H1 (cell line): ENCODE data around the gene BSX. TPM values are rescaled to one million over a fixed set of nuclear protein-coding genes. Genes with fewer than 3 reads are reported as not detected.

Experiments
- CTCF ChIA-PET: fragments of 300-600 bp; sonication (Branson Sonifier 250); formaldehyde crosslinking; loops from one replicate; lab custom pipeline; 2021; ENCODE audit not compliant: partially characterized antibody; lab: Charles Lee
- POLR2A ChIA-PET: fragments of 300-600 bp; sonication (Branson Sonifier 250); formaldehyde crosslinking; loops from one replicate; lab custom pipeline; 2021; ENCODE audit warnings: inconsistent platforms; ENCODE audit not compliant: partially characterized antibody; lab: Charles Lee
- DNase-seq, 2 experiments: peaks; one replicate each; pipeline versions ENCODE4 v3.0.0 to v3.0.0-alpha.2; 2010 to 2022; ENCODE audit warnings: low spot score in 2 of 2, low read depth in 1 of 2, mixed read lengths in 1 of 2
- FAIRE-seq: peaks from 2 replicates; lab custom pipeline; 2011; peaks lifted over from hg19 to GRCh38; lab: Jason Lieb, UNC
- H2AFZ ChIP-seq: 2 replicates; pipeline ENCODE4 v1.8.1; 2012; ENCODE audit warnings: low read length, inconsistent platforms
- H2AK5ac ChIP-seq: 2 replicates; pipeline ENCODE4 v1.6.1; 2013; ENCODE audit warnings: low read depth, low read length
- H2BK120ac ChIP-seq: replicated peaks from 2 replicates; pipeline ENCODE3; 2013; ENCODE audit warnings: low read depth, low read length, inconsistent platforms
- H2BK12ac ChIP-seq: 2 replicates; pipeline ENCODE4 v1.6.1; 2013; ENCODE audit warnings: low read depth, low read length
- H2BK15ac ChIP-seq: 2 replicates; pipeline ENCODE4 v1.6.1; 2013; ENCODE audit warnings: low read length
- H2BK20ac ChIP-seq: 2 replicates; pipeline ENCODE4 v1.6.1; 2013; ENCODE audit warnings: low read length
- H2BK5ac ChIP-seq: 2 replicates; pipeline ENCODE4 v1.6.1; 2013; ENCODE audit warnings: low read depth, low read length
- H3K14ac ChIP-seq: 2 replicates; pipeline ENCODE4 v1.6.1; 2013; ENCODE audit warnings: inconsistent platforms; ENCODE audit not compliant: insufficient read length
- H3K18ac ChIP-seq: 2 replicates; pipeline ENCODE4 v1.6.1; 2013; ENCODE audit warnings: low read length; ENCODE audit errors: extremely low read depth
- H3K23ac ChIP-seq: 2 replicates; pipeline ENCODE4 v1.6.1; 2013; ENCODE audit warnings: inconsistent platforms; ENCODE audit not compliant: insufficient read length
- H3K23me2 ChIP-seq: 2 replicates; pipeline ENCODE4 v1.6.1; 2013; ENCODE audit warnings: low read depth, low read length
- H3K27ac ChIP-seq: 2 replicates; pipeline ENCODE4 v1.6.1; 2011; ENCODE audit warnings: low read depth, low read length, inconsistent platforms
- H3K27me3 ChIP-seq, 4 experiments: replicated peaks in 1 of 4; 1 replicate in 1 of 4; 2 replicates in 3 of 4; pipeline versions ENCODE4 v1.6.1 to v1.8.1; 2011 to 2013; ENCODE audit warnings: low read length in 3 of 4, mild to moderate bottlenecking in 3 of 4, inconsistent platforms in 2 of 4, mixed read lengths in 2 of 4, moderate library complexity in 1 of 4; ENCODE audit not compliant: control insufficient read depth in 3 of 4, insufficient read depth in 3 of 4; ENCODE audit errors: extremely low read depth in 1 of 4
- H3K36me3 ChIP-seq, 4 experiments: 2 replicates each; pipeline versions ENCODE4 v1.6.1 to v1.8.1; 2011 to 2013; ENCODE audit warnings: mild to moderate bottlenecking in 4 of 4, low read length in 3 of 4, moderate library complexity in 2 of 4, control low read depth in 1 of 4, inconsistent platforms in 1 of 4; ENCODE audit not compliant: insufficient read depth in 4 of 4, control insufficient read depth in 2 of 4
- H3K4ac ChIP-seq: replicated peaks from 2 replicates; pipeline ENCODE3; 2013; ENCODE audit warnings: low read length, low read depth, mixed read lengths, inconsistent platforms; ENCODE audit not compliant: insufficient read length
- H3K4me1 ChIP-seq, 4 experiments: replicated peaks in 1 of 4; 1 replicate in 1 of 4; 2 replicates in 3 of 4; pipeline versions ENCODE4 v1.6.1 to v1.8.1; 2011 to 2013; ENCODE audit warnings: low read length in 3 of 4, inconsistent platforms in 2 of 4, mixed read lengths in 1 of 4; ENCODE audit not compliant: insufficient read depth in 4 of 4, control insufficient read depth in 3 of 4
- H3K4me2 ChIP-seq, 2 experiments: 2 replicates each; pipeline versions ENCODE4 v1.6.1 to v1.8.1; 2011 to 2013; ENCODE audit warnings: low read depth in 2 of 2, low read length in 2 of 2, control low read depth in 1 of 2, inconsistent platforms in 1 of 2, mild to moderate bottlenecking in 1 of 2; ENCODE audit not compliant: insufficient read depth in 1 of 2
- H3K4me3 ChIP-seq, 4 experiments: fragments of 200-600, 300-600 bp in 1 of 4; sonication (generic), shearing (Covaris generic), sonication (Bioruptor Twin) in 1 of 4; 2 replicates each; pipeline versions ENCODE4 v1.5.1 to v1.8.1; 2011 to 2016; ENCODE audit warnings: low read length in 4 of 4, low read depth in 3 of 4, control low read depth in 2 of 4, inconsistent platforms in 2 of 4, mild to moderate bottlenecking in 2 of 4, mixed read lengths in 1 of 4, moderate library complexity in 1 of 4; ENCODE audit not compliant: insufficient read depth in 2 of 4; ENCODE audit errors: extremely low read depth in 1 of 4
- H3K56ac ChIP-seq: replicated peaks from 2 replicates; pipeline ENCODE3; 2013; ENCODE audit warnings: low read depth, mild to moderate bottlenecking, mixed read lengths, low read length, inconsistent platforms; ENCODE audit not compliant: insufficient read length
- H3K79me1 ChIP-seq: 2 replicates; pipeline ENCODE4 v1.6.1; 2013; ENCODE audit warnings: low read depth, low read length, control low read depth
- H3K79me2 ChIP-seq, 2 experiments: 2 replicates each; pipeline versions ENCODE4 v1.6.1 to v1.8.1; 2012 to 2013; ENCODE audit warnings: low read length in 2 of 2, mild to moderate bottlenecking in 2 of 2, inconsistent platforms in 1 of 2; ENCODE audit not compliant: insufficient read depth in 2 of 2, control insufficient read depth in 1 of 2
- H3K9ac ChIP-seq, 4 experiments: replicated peaks in 1 of 4; 1 replicate in 1 of 4; 2 replicates in 3 of 4; pipeline versions ENCODE4 v1.6.1 to v1.8.1; 2011 to 2013; ENCODE audit warnings: low read depth in 3 of 4, low read length in 3 of 4, control low read depth in 2 of 4, mild to moderate bottlenecking in 2 of 4, moderate library complexity in 2 of 4, inconsistent platforms in 1 of 4; ENCODE audit errors: extremely low read depth in 1 of 4
- H3K9me3 ChIP-seq, 2 experiments: 2 replicates each; pipeline versions ENCODE4 v1.6.1 to v1.8.1; 2012 to 2013; ENCODE audit warnings: mild to moderate bottlenecking in 2 of 2, moderate library complexity in 2 of 2, control low read depth in 1 of 2, inconsistent platforms in 1 of 2, low read depth in 1 of 2, low read length in 1 of 2, mixed read lengths in 1 of 2; ENCODE audit not compliant: insufficient read depth in 2 of 2
- H4K20me1 ChIP-seq, 2 experiments: replicated peaks in 1 of 2; 2 replicates each; pipeline versions ENCODE3 to v1.8.1; 2011 to 2013; ENCODE audit warnings: inconsistent platforms in 2 of 2, low read length in 2 of 2, mild to moderate bottlenecking in 1 of 2; ENCODE audit not compliant: insufficient read depth in 2 of 2, control insufficient read depth in 1 of 2
- H4K5ac ChIP-seq: 2 replicates; pipeline ENCODE4 v1.6.1; 2013; ENCODE audit warnings: low read length, low read depth, mixed read lengths, inconsistent platforms; ENCODE audit not compliant: insufficient read length
- H4K8ac ChIP-seq: 2 replicates; pipeline ENCODE4 v1.8.0; 2013; ENCODE audit warnings: mild to moderate bottlenecking, moderate library complexity, low read length, inconsistent platforms; ENCODE audit not compliant: insufficient read depth; ENCODE audit errors: extremely low read depth
- H4K91ac ChIP-seq: replicated peaks from 2 replicates; pipeline ENCODE3; 2013; ENCODE audit warnings: low read length, mixed read lengths, inconsistent platforms; ENCODE audit not compliant: insufficient read length
- ATF2 ChIP-seq: IDR thresholded peaks from 2 replicates; pipeline ENCODE4 v1.6.1; 2012; ENCODE audit warnings: low read length, inconsistent platforms
- CTCF ChIP-seq, 3 experiments: IDR thresholded peaks; 1 replicate in 2 of 3; 2 replicates in 1 of 3; pipeline versions ENCODE4 v1.5.1 to v1.6.1; 2011; ENCODE audit warnings: low read length in 3 of 3, mild to moderate bottlenecking in 3 of 3, inconsistent platforms in 2 of 3, low read depth in 1 of 3, moderate library complexity in 1 of 3; ENCODE audit not compliant: insufficient read depth in 1 of 3; ENCODE audit errors: control extremely low read depth in 1 of 3
- EP300 ChIP-seq, 2 experiments: IDR thresholded peaks; 1 replicate in 1 of 2; 2 replicates in 1 of 2; pipeline ENCODE4 v1.6.1; 2011 to 2012; ENCODE audit warnings: low read depth in 2 of 2, low read length in 2 of 2, mild to moderate bottlenecking in 2 of 2, borderline replicate concordance in 1 of 2, inconsistent platforms in 1 of 2, moderate library complexity in 1 of 2
- GABPA ChIP-seq: IDR thresholded peaks from 2 replicates; pipeline ENCODE4 v1.6.1; 2011; ENCODE audit warnings: mild to moderate bottlenecking, low read length, moderate library complexity, borderline replicate concordance; ENCODE audit not compliant: insufficient read depth
- RAD21 ChIP-seq, 2 experiments: IDR thresholded peaks in 1 of 2; conservative IDR thresholded peaks in 1 of 2; 2 replicates each; pipeline ENCODE4 v1.6.1; 2011; ENCODE audit warnings: low read depth in 2 of 2, low read length in 2 of 2, improper control_type of control experiment in 1 of 2, inconsistent platforms in 1 of 2, mild to moderate bottlenecking in 1 of 2, moderate library complexity in 1 of 2
- SIRT6 ChIP-seq: IDR thresholded peaks from one replicate; pipeline ENCODE4 v1.7.1; 2012; ENCODE audit warnings: low read length, inconsistent platforms
- SP2 ChIP-seq: IDR thresholded peaks from 2 replicates; pipeline ENCODE4 v1.6.1; 2012; ENCODE audit warnings: mild to moderate bottlenecking, low read length, inconsistent platforms
- SP4 ChIP-seq: IDR thresholded peaks from 2 replicates; pipeline ENCODE4 v1.6.1; 2012; ENCODE audit warnings: low read length, inconsistent platforms
- TEAD4 ChIP-seq: IDR thresholded peaks from 2 replicates; pipeline ENCODE4 v1.6.1; 2012; ENCODE audit warnings: low read depth, low read length, inconsistent platforms, mixed read lengths
- WGBS, 2 experiments: shearing (Covaris generic) in 1 of 2; methylation state at CpG; one replicate each; pipeline versions ENCODE4 v1.1.6 to v1.1.7; 2013 to 2015; ENCODE audit warnings: low lambda C conversion rate in 2 of 2, mixed read lengths in 2 of 2, inconsistent platforms in 1 of 2, low coverage in 1 of 2, missing lambda C conversion rate in 1 of 2; ENCODE audit not compliant: insufficient replicate concordance in 2 of 2, insufficient coverage in 1 of 2, insufficient read length in 1 of 2; ENCODE audit errors: extremely low coverage in 1 of 2, missing lambda C conversion rate in 1 of 2; 5-methylcytosine and 5-hydroxymethylcytosine counted together
- polyA plus RNA-seq, 7 experiments: library from polyadenylated mRNA; depleted of rRNA in 3 of 7; stranded (reverse) in 5 of 7; unstranded in 2 of 7; fragments of >200 nt in 5 of 7; fragments of 200-250 nt in 2 of 7; gene quantifications; 1 replicate in 5 of 7; 2 replicates in 1 of 7; 4 replicates in 1 of 7; pipeline versions ENCODE4 v1.2.1 to v1.2.3, GENCODE V29; 2011 to 2013; ENCODE audit warnings: missing spikeins in 2 of 7, mixed read lengths in 2 of 7
- total RNA-seq: library from RNA; stranded (reverse); fragmentation: NEBNext Ultra II Directional; extraction: Animal tissue kit (Norgen Biotek cat#: 25700); gene quantifications from 2 replicates; pipeline ENCODE4 v1.2.1, GENCODE V29; 2021

The BSX gene
- total and polyA plus RNA-seq, 2 of the 8 experiments (the other 6 are each of a cell fraction or from before 2014, with no cell fraction given), result not detected

GRCh38 chr11:123020968-123021367 lies 39.3 kb upstream of the BSX start:
- no peak overlapping the region for H4K8ac ChIP-seq
- peak; percentile 93 for FAIRE-seq
- H2BK120ac ChIP-seq, result no peak overlapping the region
- ChIA-PET POLR2A (interaction anchor here (0.7 to 1.1 kb wide), 3 partner anchors 42 to 102 kb away, joined by 3 to 4 read pairs (median 3); partner anchors contain the start of gene HSPA8), CTCF (interaction anchor here (0.5 to 9.0 kb wide), 51 partner anchors 9 to 273 kb away, joined by 3 to 98 read pairs (median 5); partner anchors contain the start of gene BSX)
- H3K56ac ChIP-seq, result no peak overlapping the region
- peak overlapping the region; percentile 57 for H3K4ac ChIP-seq
- WGBS, 2 experiments, result 83% methylated on average over 2 of the region's 2 CpGs; no CpG with 5 or more reads in 1 of the 2 experiments
- H4K20me1 ChIP-seq, result no peaks in the 10 kb centered on the region
- H3K79me1 ChIP-seq, result no peaks in the 10 kb centered on the region
- DNase-seq, result no peak
- H3K9ac ChIP-seq, result no peak overlapping the region
- no peak overlapping the region for H4K91ac ChIP-seq
- no peak overlapping the region for H3K23ac ChIP-seq
- no peak overlapping the region for H2BK20ac ChIP-seq
- H3K4me1 ChIP-seq, result no peaks in the 10 kb centered on the region
- H4K5ac ChIP-seq, result no peak overlapping the region
- H3K4me2 ChIP-seq, result no peak overlapping the region
- H3K23me2 ChIP-seq, result no peaks in the 10 kb centered on the region
- no peak overlapping the region for H3K27ac ChIP-seq
- no peaks in the 10 kb centered on the region for H3K9me3 ChIP-seq
- no peak overlapping the region for H3K18ac ChIP-seq
- no peak overlapping the region for H2BK5ac ChIP-seq
- no peaks in the 10 kb centered on the region for H3K79me2 ChIP-seq
- no peaks in the 10 kb centered on the region; a peak in 1 of 7 replicates for H3K27me3 ChIP-seq
- H3K36me3 ChIP-seq, result no peaks in the 10 kb centered on the region
- 0 out of 2 replicates have a peak overlapping the region, but pooled peaks have one; percentile 81 for H2AFZ ChIP-seq
- no peak overlapping the region for H3K14ac ChIP-seq
- H2BK12ac ChIP-seq, result no peak overlapping the region
- H2BK15ac ChIP-seq, result no peak overlapping the region
- H2AK5ac ChIP-seq, result no peak overlapping the region
- no peak overlapping the region for H3K4me3 ChIP-seq
- TF ChIP-seq CTCF (IDR thresholded peaks at IDR 0.05; ENCODE audit: control extremely low read depth in 1 of 3, insufficient read depth in 1 of 3, low read depth in 1 of 3, low read length in 3 of 3), result peak; percentile 48 to 84 (median 81)
- TF ChIP-seq EP300 (IDR thresholded peaks at IDR 0.05; ENCODE audit: borderline replicate concordance in 1 of 2, low read depth in 2 of 2, low read length in 2 of 2), result no peak
- no peak for TF ChIP-seq GABPA
- no peak for TF ChIP-seq ATF2
- TF ChIP-seq SP4, result no peak
- TF ChIP-seq TEAD4, result no peak
- no peak for TF ChIP-seq SIRT6
- TF ChIP-seq SP2, result no peak
- peak; percentile 86 for TF ChIP-seq RAD21 (IDR thresholded peaks at IDR 0.05 in 1 of 2, conservative IDR thresholded peaks at IDR 0.05 in 1 of 2; ENCODE audit: low read depth in 2 of 2, low read length in 2 of 2)
